ENCODE data around the gene CPS1.

CPS1 gene

DNA sequence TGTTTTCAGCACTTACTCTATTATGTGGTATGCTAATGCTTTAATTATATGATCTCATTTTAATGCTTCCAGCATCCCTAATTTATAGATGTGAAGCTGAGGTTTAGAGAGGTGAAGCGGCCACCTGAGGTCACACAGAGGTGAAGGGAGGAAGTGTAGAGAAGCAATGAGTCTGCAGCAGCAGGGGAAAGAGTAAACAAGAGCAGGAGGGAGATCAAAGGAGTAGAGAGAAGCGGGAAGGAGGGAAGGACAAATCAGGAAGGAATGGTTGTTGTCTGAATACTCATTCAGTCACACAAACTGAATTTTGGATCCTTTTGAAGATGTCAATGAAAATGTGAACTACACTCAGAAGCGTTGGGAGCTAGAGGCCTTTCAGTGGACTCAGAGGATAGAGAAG, 130.0 kb downstream of the CPS1 start:
- DNase-seq (ENCODE audit: low spot score): no peak

DNA sequence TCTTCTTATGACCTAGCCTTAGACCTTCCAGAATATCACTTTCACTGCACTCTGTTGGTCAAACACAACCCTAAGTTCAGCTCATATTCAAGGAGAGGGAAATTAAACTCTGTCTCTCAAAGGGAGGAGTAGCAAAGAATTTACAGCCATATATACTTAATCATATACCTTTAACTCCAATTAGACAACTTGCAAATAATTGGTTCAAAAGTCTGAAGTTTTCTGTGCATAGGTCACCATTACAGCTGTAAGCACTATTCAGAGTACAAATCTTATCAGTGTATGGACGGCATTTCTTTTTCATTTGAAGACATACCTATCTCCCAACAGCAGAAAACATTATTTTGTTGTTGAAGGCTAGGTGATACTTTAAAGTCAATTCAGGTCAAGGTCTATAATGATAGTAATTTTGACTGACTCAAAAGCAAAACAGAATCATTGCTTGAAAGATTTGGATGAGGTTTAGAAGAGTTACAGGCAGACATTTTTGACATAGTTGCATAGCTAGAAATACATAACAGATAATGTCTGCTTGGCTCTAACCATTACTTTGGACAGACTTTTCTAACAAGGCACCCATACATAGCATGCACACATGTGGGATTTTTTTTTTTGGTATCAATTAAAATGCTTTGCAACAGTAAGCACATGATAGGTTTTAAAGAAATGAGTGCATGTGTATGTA, 131.5 kb downstream of the CPS1 start:
- DNase-seq (ENCODE audit: low spot score): no peak

DNA sequence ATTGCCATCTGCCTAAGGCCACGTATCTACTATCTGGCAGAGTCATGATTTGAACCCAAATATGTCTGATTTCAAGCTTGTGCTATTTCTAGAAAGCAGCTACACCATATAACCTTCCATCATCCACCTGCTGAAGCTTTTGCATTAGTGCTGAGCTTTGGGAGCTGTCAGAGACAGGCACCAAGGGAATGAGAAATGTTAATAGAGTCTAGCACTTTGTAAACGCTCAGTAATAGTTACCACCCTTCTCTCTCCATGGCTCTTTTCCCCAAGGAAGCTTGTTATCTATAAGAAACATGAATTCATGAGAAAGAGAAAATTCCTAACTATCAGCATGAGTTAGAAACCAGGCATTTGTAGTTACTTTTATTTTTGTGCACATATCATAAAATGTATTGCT, 151.5 kb downstream of the CPS1 start:
- DNase-seq (ENCODE audit: low spot score): no peak

DNA sequence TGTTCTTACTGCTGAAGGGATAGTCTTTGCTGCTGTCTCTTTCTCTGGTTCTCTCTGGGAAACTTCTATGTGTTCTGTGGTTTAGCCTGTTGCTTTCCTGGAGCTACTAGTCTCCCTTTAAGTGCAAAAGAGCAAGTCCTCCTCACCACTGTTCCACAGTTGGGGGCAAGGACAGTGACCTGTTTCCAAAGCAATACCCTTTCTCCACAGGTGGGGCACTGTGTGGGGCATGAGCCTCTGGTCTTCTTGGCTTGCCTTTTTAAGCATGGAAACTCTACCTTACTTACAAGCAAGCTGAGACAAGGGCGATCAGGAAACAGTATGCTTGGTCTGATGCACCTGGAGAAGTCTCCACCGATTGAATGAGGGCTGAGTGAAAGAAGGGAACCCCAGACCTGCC, 156.7 kb downstream of the CPS1 start:
- DNase-seq (ENCODE audit: low spot score): no peak

DNA sequence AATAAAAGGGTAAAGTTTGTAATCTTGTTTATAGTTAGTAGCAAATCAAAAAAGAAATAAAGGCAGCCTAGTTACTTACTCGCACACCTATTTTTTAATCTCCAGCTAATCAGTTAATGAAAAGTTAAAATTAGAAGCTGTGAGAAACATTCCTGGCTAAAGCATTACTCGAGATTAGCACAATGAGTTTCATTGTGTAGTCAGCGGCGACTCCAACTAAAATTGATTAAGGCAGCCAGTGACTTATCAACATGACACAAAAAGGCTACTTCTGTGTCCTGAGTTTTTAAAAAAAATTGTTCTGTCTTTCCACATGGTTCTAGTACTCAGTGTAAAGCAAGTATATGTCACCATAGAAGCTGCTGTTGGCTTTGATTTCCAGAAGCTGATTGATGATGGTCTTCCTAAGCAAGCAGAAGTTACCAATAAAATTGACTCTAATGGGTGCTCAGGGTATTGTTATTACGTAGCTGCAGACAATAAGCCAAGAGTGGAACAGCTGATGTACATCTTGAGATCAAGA, 159.2 kb downstream of the CPS1 start:
- DNase-seq (ENCODE audit: low spot score): no peak

DNA sequence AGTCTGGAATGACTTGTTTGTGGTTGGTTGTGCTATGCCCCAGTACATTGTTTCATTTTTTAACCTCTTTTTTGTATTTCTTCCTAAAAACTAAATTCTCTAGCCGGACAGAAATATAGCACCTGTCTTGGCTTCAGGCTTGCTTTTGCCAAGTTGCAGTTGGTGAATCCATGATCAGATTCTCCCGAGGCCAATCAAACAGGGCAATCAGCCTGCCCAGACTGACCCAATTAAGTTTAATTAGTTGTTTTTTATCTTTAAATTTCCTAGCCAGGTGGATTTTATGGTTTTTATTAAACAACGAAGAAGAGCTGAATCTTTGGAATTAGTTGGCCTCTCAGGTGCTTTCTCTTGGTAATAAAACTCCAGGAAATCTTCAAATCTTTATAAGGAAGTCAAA, 162.1 kb downstream of the CPS1 start:
- no peak for DNase-seq (ENCODE audit: low spot score)

DNA sequence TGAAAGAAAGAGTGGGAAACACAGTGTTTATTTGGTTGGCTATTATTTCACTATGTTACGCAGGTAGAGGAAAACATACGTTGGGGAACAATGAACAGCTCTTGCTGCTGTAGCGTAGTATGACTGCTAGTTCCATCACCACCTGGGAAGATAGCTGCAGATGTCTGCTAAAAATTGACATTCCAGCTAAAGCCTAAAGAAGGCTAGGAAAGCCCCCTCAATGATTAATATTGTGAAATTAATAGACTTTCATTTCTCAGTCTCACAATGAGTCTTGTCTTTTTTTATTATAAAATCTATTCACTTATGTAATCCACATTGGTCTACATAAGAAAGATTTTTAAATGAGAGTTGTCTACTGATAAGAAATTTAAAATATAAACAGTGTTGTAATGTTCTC, 165.7 kb downstream of the CPS1 start:
- DNase-seq (ENCODE audit: low spot score): no peak

DNA sequence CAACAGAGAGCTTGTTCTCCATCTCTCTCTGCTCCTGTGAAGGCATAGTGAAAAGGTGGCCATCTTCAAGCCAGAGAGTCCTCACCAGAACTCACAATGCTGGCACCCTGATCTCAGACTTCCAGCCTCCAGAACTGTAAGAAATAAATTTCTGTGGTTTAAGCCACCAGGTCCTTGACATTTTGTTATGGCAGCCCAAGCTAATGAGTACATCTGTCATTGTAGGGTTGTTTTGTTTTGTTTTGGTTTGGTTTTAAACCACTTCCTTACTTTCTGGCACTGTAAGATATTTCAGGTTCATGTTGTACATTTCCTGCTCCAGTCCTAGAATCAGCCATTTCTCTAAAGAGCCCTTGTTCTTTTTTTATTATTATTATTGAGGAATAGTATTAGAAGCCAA, 171.2 kb downstream of the CPS1 start:
- DNase-seq (ENCODE audit: low spot score): no peak

Measured in HuH-7 (cell line).